ENCODE data around the gene SUGCT. TPM values are rescaled to one million over a fixed set of nuclear protein-coding genes. Genes with fewer than 3 reads are reported as not detected.

Gene SUGCT
- total RNA-seq, 2 experiments from 2014 or later = not detected

GRCh38 chr7:40306025-40306424, 171.2 kb downstream of the SUGCT start:
- Mint-ChIP-seq H3K27ac (no peak overlapping the region), H3K4me1 (peaks cover 2% of the 10 kb centered on the region), H3K27me3 (no peaks in the 10 kb centered on the region), H3K4me3 (no peak overlapping the region), H3K36me3 (ENCODE audit: low read depth) (no peaks in the 10 kb centered on the region), H3K9me3 (no peaks in the 10 kb centered on the region)
- ChIA-PET POLR2A (no interaction called here), CTCF (no interaction called here)
- no peak for DNase-seq

GRCh38 chr7:40306596-40306995, 171.8 kb downstream of the SUGCT start:
- Mint-ChIP-seq H3K4me1 (peaks cover 7% of the 10 kb centered on the region), H3K9me3 (no peaks in the 10 kb centered on the region), H3K36me3 (ENCODE audit: low read depth) (no peaks in the 10 kb centered on the region), H3K27ac (no peak overlapping the region), H3K27me3 (no peaks in the 10 kb centered on the region), H3K4me3 (no peak overlapping the region)
- POLR2A ChIA-PET = no interaction called here
- no peak for DNase-seq
- CTCF ChIA-PET = no interaction called here

- ChIA-PET CTCF (no interaction called here), POLR2A (no interaction called here)
- Mint-ChIP-seq H3K27ac (no peak overlapping the region), H3K36me3 (ENCODE audit: low read depth) (no peaks in the 10 kb centered on the region), H3K4me1 (peaks cover 7% of the 10 kb centered on the region), H3K4me3 (no peak overlapping the region), H3K9me3 (no peaks in the 10 kb centered on the region), H3K27me3 (no peaks in the 10 kb centered on the region)
- no peak for DNase-seq
Measured at GRCh38 chr7:40310258-40310657, 175.5 kb downstream of the SUGCT start.

- Mint-ChIP-seq H3K27ac (no peak overlapping the region), H3K4me3 (no peak overlapping the region), H3K36me3 (ENCODE audit: low read depth) (no peaks in the 10 kb centered on the region), H3K27me3 (no peaks in the 10 kb centered on the region), H3K4me1 (peaks cover 7% of the 10 kb centered on the region), H3K9me3 (no peaks in the 10 kb centered on the region)
- POLR2A ChIA-PET = no interaction called here
- CTCF ChIA-PET = no interaction called here
- no peak for DNase-seq
Measured at GRCh38 chr7:40311307-40311706, 176.5 kb downstream of the SUGCT start.

GRCh38 chr7:40315277-40315676, 180.5 kb downstream of the SUGCT start:
- H3K4me3 Mint-ChIP-seq = no peak overlapping the region
- no peaks in the 10 kb centered on the region for H3K9me3 Mint-ChIP-seq
- H3K27me3 Mint-ChIP-seq = no peaks in the 10 kb centered on the region
- CTCF ChIA-PET = no interaction called here
- no peaks in the 10 kb centered on the region for H3K36me3 Mint-ChIP-seq (ENCODE audit: low read depth)
- POLR2A ChIA-PET = no interaction called here
- no peak overlapping the region for H3K27ac Mint-ChIP-seq
- no peak for DNase-seq
- H3K4me1 Mint-ChIP-seq = peaks cover 7% of the 10 kb centered on the region

- no peak for DNase-seq
- H3K27ac Mint-ChIP-seq = no peak overlapping the region
- no peaks in the 10 kb centered on the region for H3K27me3 Mint-ChIP-seq
- H3K9me3 Mint-ChIP-seq = no peaks in the 10 kb centered on the region
- no peak overlapping the region for H3K4me3 Mint-ChIP-seq
- ChIA-PET CTCF (no interaction called here), POLR2A (no interaction called here)
- H3K4me1 Mint-ChIP-seq = peaks cover 3% of the 10 kb centered on the region
- no peaks in the 10 kb centered on the region for H3K36me3 Mint-ChIP-seq (ENCODE audit: low read depth)
Measured at GRCh38 chr7:40316176-40316575, 181.4 kb downstream of the SUGCT start.

GRCh38 chr7:40324914-40325313, 190.1 kb downstream of the SUGCT start:
- Mint-ChIP-seq H3K4me1 (no peaks in the 10 kb centered on the region), H3K27ac (no peak overlapping the region), H3K27me3 (no peaks in the 10 kb centered on the region), H3K36me3 (ENCODE audit: low read depth) (no peaks in the 10 kb centered on the region), H3K4me3 (no peak overlapping the region), H3K9me3 (no peaks in the 10 kb centered on the region)
- DNase-seq = no peak
- CTCF ChIA-PET = no interaction called here
- POLR2A ChIA-PET = no interaction called here

GRCh38 chr7:40327113-40327512, 192.3 kb downstream of the SUGCT start:
- Mint-ChIP-seq H3K27me3 (no peaks in the 10 kb centered on the region), H3K27ac (no peak overlapping the region), H3K9me3 (no peaks in the 10 kb centered on the region), H3K4me3 (no peak overlapping the region), H3K36me3 (ENCODE audit: low read depth) (no peaks in the 10 kb centered on the region), H3K4me1 (no peaks in the 10 kb centered on the region)
- ChIA-PET POLR2A (no interaction called here), CTCF (no interaction called here)
- no peak for DNase-seq

GRCh38 chr7:40327873-40328272, 193.1 kb downstream of the SUGCT start:
- no peaks in the 10 kb centered on the region for H3K27me3 Mint-ChIP-seq
- H3K4me1 Mint-ChIP-seq = no peaks in the 10 kb centered on the region
- H3K9me3 Mint-ChIP-seq = no peaks in the 10 kb centered on the region
- no peak overlapping the region for H3K4me3 Mint-ChIP-seq
- no peak for DNase-seq
- ChIA-PET POLR2A (no interaction called here), CTCF (interaction anchor here (1.1 kb wide), 1 partner anchor 96 kb away, joined by 4 read pairs; no protein-coding TSS in a partner anchor)
- H3K36me3 Mint-ChIP-seq (ENCODE audit: low read depth) = no peaks in the 10 kb centered on the region
- H3K27ac Mint-ChIP-seq = no peak overlapping the region

- H3K4me1 Mint-ChIP-seq = no peaks in the 10 kb centered on the region
- no peak for DNase-seq
- no peaks in the 10 kb centered on the region for H3K9me3 Mint-ChIP-seq
- no peaks in the 10 kb centered on the region for H3K27me3 Mint-ChIP-seq
- ChIA-PET CTCF (no interaction called here), POLR2A (no interaction called here)
- no peak overlapping the region for H3K27ac Mint-ChIP-seq
- H3K36me3 Mint-ChIP-seq (ENCODE audit: low read depth) = no peaks in the 10 kb centered on the region
- H3K4me3 Mint-ChIP-seq = no peak overlapping the region
Measured at GRCh38 chr7:40329601-40330153, 194.9 kb downstream of the SUGCT start.

- no peak for DNase-seq
- CTCF ChIA-PET = interaction anchor here (1.2 kb wide), 1 partner anchor 150 kb away, joined by 3 read pairs; no protein-coding TSS in a partner anchor
- POLR2A ChIA-PET = no interaction called here
- no peaks in the 10 kb centered on the region for H3K9me3 Mint-ChIP-seq
- H3K36me3 Mint-ChIP-seq (ENCODE audit: low read depth) = no peaks in the 10 kb centered on the region
- H3K4me1 Mint-ChIP-seq = no peaks in the 10 kb centered on the region
- H3K4me3 Mint-ChIP-seq = no peak overlapping the region
- H3K27ac Mint-ChIP-seq = no peak overlapping the region
- H3K27me3 Mint-ChIP-seq = no peaks in the 10 kb centered on the region
Measured at GRCh38 chr7:40330408-40330807, 195.6 kb downstream of the SUGCT start.

- CTCF ChIA-PET = interaction anchor here (1.1 kb wide), 1 partner anchor 100 kb away, joined by 4 read pairs; no protein-coding TSS in a partner anchor
- POLR2A ChIA-PET = no interaction called here
Measured at GRCh38 chr7:40331915-40332314, 197.1 kb downstream of the SUGCT start.

GRCh38 chr7:40332516-40332915, 197.7 kb downstream of the SUGCT start:
- no peaks in the 10 kb centered on the region for H3K36me3 Mint-ChIP-seq (ENCODE audit: low read depth)
- no peaks in the 10 kb centered on the region for H3K27me3 Mint-ChIP-seq
- no peaks in the 10 kb centered on the region for H3K9me3 Mint-ChIP-seq
- H3K4me3 Mint-ChIP-seq = no peak overlapping the region
- ChIA-PET POLR2A (no interaction called here), CTCF (no interaction called here)
- H3K4me1 Mint-ChIP-seq = no peaks in the 10 kb centered on the region
- DNase-seq = no peak
- no peak overlapping the region for H3K27ac Mint-ChIP-seq

More at GRCh38 chr7:40331915-40332314, 197.1 kb downstream of the SUGCT start:
- no peak overlapping the region for H3K27ac Mint-ChIP-seq
- H3K9me3 Mint-ChIP-seq = no peaks in the 10 kb centered on the region
- H3K27me3 Mint-ChIP-seq = no peaks in the 10 kb centered on the region
- H3K4me1 Mint-ChIP-seq = no peaks in the 10 kb centered on the region
- no peaks in the 10 kb centered on the region for H3K36me3 Mint-ChIP-seq (ENCODE audit: low read depth)
- DNase-seq = no peak
- no peak overlapping the region for H3K4me3 Mint-ChIP-seq

- ChIA-PET POLR2A (no interaction called here), CTCF (no interaction called here)
- Mint-ChIP-seq H3K4me1 (no peaks in the 10 kb centered on the region), H3K27ac (no peak overlapping the region), H3K9me3 (peaks cover 11% of the 10 kb centered on the region), H3K36me3 (ENCODE audit: low read depth) (no peaks in the 10 kb centered on the region), H3K27me3 (no peaks in the 10 kb centered on the region), H3K4me3 (no peak overlapping the region)
- DNase-seq = no peak
Measured at GRCh38 chr7:40341836-40342235, 207.0 kb downstream of the SUGCT start.

- CTCF ChIA-PET = no interaction called here
- no peaks in the 10 kb centered on the region for H3K36me3 Mint-ChIP-seq (ENCODE audit: low read depth)
- no peak overlapping the region for H3K27ac Mint-ChIP-seq
- DNase-seq = no peak
- H3K4me1 Mint-ChIP-seq = no peaks in the 10 kb centered on the region
- no peaks in the 10 kb centered on the region for H3K27me3 Mint-ChIP-seq
- no peak overlapping the region for H3K4me3 Mint-ChIP-seq
- POLR2A ChIA-PET = no interaction called here
- peaks cover 2% of the 10 kb centered on the region for H3K9me3 Mint-ChIP-seq
Measured at GRCh38 chr7:40346554-40346953, 211.7 kb downstream of the SUGCT start.

Data from activated CD4-positive, alpha-beta memory T cell treated with anti-CD3 and anti-CD28 coated beads, Interleukin-2, amount 10 ng/mL, durations not matched to agents 7 days and 5 days (primary cell).